GM10248 (cell line): ENCODE measurements around the gene ANKZF1.

ENCODE experiments used
- CTCF ChIA-PET: fragments of 300-600 bp; sonication (Branson Sonifier 250); formaldehyde crosslinking; extraction: SDS; loops from one replicate; lab custom pipeline; 2021; ENCODE audit warnings: antibody characterized with exemption; lab: Yijun Ruan, JAX
- POLR2A ChIA-PET: fragments of 350-650 bp; sonication (Branson Sonifier 250); formaldehyde crosslinking; extraction: SDS; loops from one replicate; lab custom pipeline; 2020; ENCODE audit warnings: antibody characterized with exemption; lab: Yijun Ruan, JAX
- DNase-seq: peaks from one replicate; pipeline ENCODE4 v3.0.0; 2012; ENCODE audit errors: extremely low spot score
- TF ChIP-seq, protein P1 (sequence below): IDR thresholded peaks from 2 replicates; pipeline ENCODE4 v1.5.1; 2012; ENCODE audit warnings: mild to moderate bottlenecking, low read depth; ENCODE audit errors: extremely low read depth, missing control alignments, control extremely low read depth

Gene ANKZF1

DNA sequence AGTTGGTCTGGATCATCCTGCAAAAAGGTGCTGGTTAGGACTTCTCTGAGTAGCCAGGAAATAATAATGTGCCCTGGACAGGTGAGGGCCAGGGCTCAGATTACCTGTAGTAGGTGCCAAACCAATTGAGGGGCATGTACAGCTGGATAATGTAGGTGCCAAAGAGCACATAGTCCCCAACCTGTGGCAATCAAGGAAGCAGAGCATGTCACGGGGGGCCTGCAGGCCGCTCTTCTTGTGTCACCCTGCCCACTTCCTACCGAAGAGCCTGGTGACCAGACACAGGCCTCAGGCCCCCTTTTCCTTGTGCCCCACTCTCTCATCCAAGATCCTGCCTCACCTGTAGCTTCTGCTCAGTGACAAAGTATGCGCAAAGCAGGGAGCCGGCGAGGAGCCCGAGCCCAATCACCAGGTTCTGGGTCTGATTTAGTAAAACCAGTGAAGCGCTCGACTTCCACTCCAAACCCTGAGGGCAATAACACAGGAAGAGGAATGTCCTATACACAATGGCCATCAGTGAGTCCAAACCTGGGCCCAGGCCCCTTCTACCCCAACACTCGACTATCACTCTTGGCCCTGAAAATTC lies 16.0 kb upstream of the ANKZF1 start:
- TF ChIP-seq, protein P1, sequence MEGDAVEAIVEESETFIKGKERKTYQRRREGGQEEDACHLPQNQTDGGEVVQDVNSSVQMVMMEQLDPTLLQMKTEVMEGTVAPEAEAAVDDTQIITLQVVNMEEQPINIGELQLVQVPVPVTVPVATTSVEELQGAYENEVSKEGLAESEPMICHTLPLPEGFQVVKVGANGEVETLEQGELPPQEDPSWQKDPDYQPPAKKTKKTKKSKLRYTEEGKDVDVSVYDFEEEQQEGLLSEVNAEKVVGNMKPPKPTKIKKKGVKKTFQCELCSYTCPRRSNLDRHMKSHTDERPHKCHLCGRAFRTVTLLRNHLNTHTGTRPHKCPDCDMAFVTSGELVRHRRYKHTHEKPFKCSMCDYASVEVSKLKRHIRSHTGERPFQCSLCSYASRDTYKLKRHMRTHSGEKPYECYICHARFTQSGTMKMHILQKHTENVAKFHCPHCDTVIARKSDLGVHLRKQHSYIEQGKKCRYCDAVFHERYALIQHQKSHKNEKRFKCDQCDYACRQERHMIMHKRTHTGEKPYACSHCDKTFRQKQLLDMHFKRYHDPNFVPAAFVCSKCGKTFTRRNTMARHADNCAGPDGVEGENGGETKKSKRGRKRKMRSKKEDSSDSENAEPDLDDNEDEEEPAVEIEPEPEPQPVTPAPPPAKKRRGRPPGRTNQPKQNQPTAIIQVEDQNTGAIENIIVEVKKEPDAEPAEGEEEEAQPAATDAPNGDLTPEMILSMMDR: no peak
- ChIA-PET POLR2A (interaction anchor here (0.5 kb wide), 1 partner anchor 39 kb away, joined by 4 read pairs; the partner anchor contains the start of gene TUBA4B), CTCF (interaction anchor here (1.2 to 3.6 kb wide), 6 partner anchors 10 to 316 kb away, joined by 3 to 15 read pairs (median 6); no protein-coding TSS in a partner anchor)
- no peak for DNase-seq

DNA sequence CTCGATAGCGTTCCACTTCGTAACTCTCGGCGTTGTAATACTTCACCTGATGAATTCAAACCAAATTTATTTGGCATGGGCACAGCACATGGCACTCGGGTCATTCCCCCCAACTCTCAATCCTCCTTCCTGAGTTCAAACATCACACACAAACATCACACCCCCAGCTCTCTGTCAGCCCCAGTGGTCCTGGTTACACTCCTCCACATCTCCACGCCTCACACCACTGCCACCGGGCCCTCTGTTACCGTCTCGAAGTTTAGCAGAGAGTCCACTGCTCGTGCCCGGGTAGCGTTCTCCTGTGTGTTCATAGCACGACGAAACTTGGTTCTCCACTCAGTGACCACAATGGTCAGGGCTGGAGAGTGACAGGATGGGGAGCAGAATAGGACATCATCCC lies 15.5 kb upstream of the ANKZF1 start:
- TF ChIP-seq, protein P1: no peak
- ChIA-PET POLR2A (no interaction called here), CTCF (interaction anchor here (0.8 to 2.4 kb wide), 4 partner anchors 11 to 81 kb away, joined by 3 to 6 read pairs (median 6); no protein-coding TSS in a partner anchor)
- DNase-seq: no peak

GRCh38 chr2:219214786-219215185 lies 14.8 kb upstream of the ANKZF1 start:
- DNase-seq: no peak
- TF ChIP-seq, protein P1: no peak
- ChIA-PET POLR2A (interaction anchor here (0.6 kb wide), 1 partner anchor 18 kb away, joined by 3 read pairs; no protein-coding TSS in a partner anchor), CTCF (interaction anchor here (0.8 to 2.4 kb wide), 4 partner anchors 12 to 81 kb away, joined by 3 to 6 read pairs (median 6); no protein-coding TSS in a partner anchor)

GRCh38 chr2:219215871-219216534 lies 13.6 kb upstream of the ANKZF1 start:
- POLR2A ChIA-PET: interaction anchor here (0.6 to 0.7 kb wide), 2 partner anchors 9 to 63 kb away, joined by 3 to 12 read pairs; no protein-coding TSS in a partner anchor
- CTCF ChIA-PET: interaction anchor here (0.7 to 2.1 kb wide), 5 partner anchors 11 to 79 kb away, joined by 3 to 9 read pairs (median 5); partner anchors contain the start of gene ANKZF1
- DNase-seq: no peak
- TF ChIP-seq, protein P1: no peak

DNA sequence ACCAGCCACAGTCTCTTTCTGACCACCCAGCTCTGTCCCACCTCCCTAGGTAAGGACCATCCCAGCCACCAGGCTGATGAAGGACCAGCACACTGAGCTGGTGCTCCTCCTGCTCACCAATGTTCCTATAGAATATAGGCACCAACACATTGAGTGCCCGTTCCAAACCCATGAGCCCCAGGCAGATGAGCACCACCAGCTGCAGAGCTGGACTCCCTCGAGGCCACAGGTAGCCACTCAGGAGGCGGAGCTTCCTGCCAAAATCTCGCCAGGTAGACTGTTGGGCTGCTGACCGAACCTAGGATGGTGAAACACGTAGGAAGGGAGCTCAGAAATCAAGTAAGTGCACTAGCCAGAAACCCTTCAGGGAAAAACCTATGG lies 13.1 kb upstream of the ANKZF1 start:
- ChIA-PET POLR2A (interaction anchor here (0.6 to 1.2 kb wide), 4 partner anchors 7 to 381 kb away, joined by 3 to 12 read pairs (median 4); no protein-coding TSS in a partner anchor), CTCF (interaction anchor here (1.2 to 2.1 kb wide), 4 partner anchors 14 to 78 kb away, joined by 3 to 9 read pairs (median 5); partner anchors contain the start of gene ANKZF1)
- DNase-seq: no peak
- TF ChIP-seq, protein P1: no peak

- peak; percentile 51 for DNase-seq
- CTCF ChIA-PET: interaction anchor here (0.8 to 1.8 kb wide), 3 partner anchors 59 to 77 kb away, joined by 4 to 6 read pairs (median 6); partner anchors contain the start of gene DNAJB2
- POLR2A ChIA-PET: interaction anchor here (0.8 to 1.0 kb wide), 2 partner anchors 34 to 36 kb away, joined by 3 read pairs; no protein-coding TSS in a partner anchor
- TF ChIP-seq, protein P1: no peak
Measured at GRCh38 chr2:219218217-219218731, 11.3 kb upstream of the ANKZF1 start.
